ENCODE results near the gene SPATA31E1.
"Not testable (repeated sequence)": the region's sequence is repeated elsewhere in the genome, so short reads cannot be mapped to it uniquely, and the experiment has no call there.

SPATA31E1 gene

GRCh38 chr9:87844506-87844905 lies 38.2 kb upstream of the SPATA31E1 start:
- no peak for TF ChIP-seq CTCF (conservative IDR thresholded peaks at IDR 0.05; ENCODE audit: low read depth)
- no peak overlapping the region for H3K27ac ChIP-seq
- DNase-seq (ENCODE audit: low spot score), result no peak
- ChIA-PET CTCF (interaction anchor here (0.5 to 0.6 kb wide), 3 partner anchors 481 to 1641 kb away, joined by 3 to 4 read pairs (median 4); no protein-coding TSS in a partner anchor), POLR2A (ENCODE audit: low non-redundant PET) (no interaction called here)

- H3K27ac ChIP-seq; POLR2A ChIA-PET (ENCODE audit: low non-redundant PET); DNase-seq (ENCODE audit: low spot score): not testable (repeated sequence)
- CTCF ChIA-PET, result interaction anchor here (0.6 kb wide), 2 partner anchors 21 to 932 kb away, joined by 3 to 9 read pairs; no protein-coding TSS in a partner anchor
Observed at GRCh38 chr9:87847817-87848216, 34.9 kb upstream of the SPATA31E1 start.

GRCh38 chr9:87849144-87849758 lies 33.4 kb upstream of the SPATA31E1 start:
- no peak overlapping the region for H3K27ac ChIP-seq
- ChIA-PET POLR2A (ENCODE audit: low non-redundant PET) (no interaction called here), CTCF (interaction anchor here (0.6 kb wide), 1 partner anchor 34 kb away, joined by 3 read pairs; no protein-coding TSS in a partner anchor)
- no peak for DNase-seq (ENCODE audit: low spot score)
- no peak for TF ChIP-seq CTCF (conservative IDR thresholded peaks at IDR 0.05; ENCODE audit: low read depth)

GRCh38 chr9:87850391-87850790 lies 32.3 kb upstream of the SPATA31E1 start:
- DNase-seq (ENCODE audit: low spot score), result peak; percentile 29
- POLR2A ChIA-PET (ENCODE audit: low non-redundant PET), result no interaction called here
- no peak overlapping the region for H3K27ac ChIP-seq
- no peak for TF ChIP-seq CTCF (conservative IDR thresholded peaks at IDR 0.05; ENCODE audit: low read depth)
- CTCF ChIA-PET, result no interaction called here

- DNase-seq (ENCODE audit: low spot score); H3K27ac ChIP-seq; CTCF ChIA-PET: not testable (repeated sequence)
- POLR2A ChIA-PET (ENCODE audit: low non-redundant PET), result interaction anchor here (1.1 kb wide), 1 partner anchor 12 kb away, joined by 5 read pairs; no protein-coding TSS in a partner anchor
Observed at GRCh38 chr9:87851186-87851585, 31.5 kb upstream of the SPATA31E1 start.

GRCh38 chr9:87853302-87853701 lies 29.4 kb upstream of the SPATA31E1 start:
- ChIA-PET POLR2A (ENCODE audit: low non-redundant PET) (no interaction called here), CTCF (interaction anchor here (0.7 to 1.0 kb wide), 2 partner anchors 17 to 31 kb away, joined by 3 to 6 read pairs; no protein-coding TSS in a partner anchor)
- no peak for TF ChIP-seq CTCF (conservative IDR thresholded peaks at IDR 0.05; ENCODE audit: low read depth)
- H3K27ac ChIP-seq, result no peak overlapping the region
- DNase-seq (ENCODE audit: low spot score), result no peak

- DNase-seq (ENCODE audit: low spot score), result no peak
- no peak for TF ChIP-seq CTCF (conservative IDR thresholded peaks at IDR 0.05; ENCODE audit: low read depth)
- POLR2A ChIA-PET (ENCODE audit: low non-redundant PET), result no interaction called here
- H3K27ac ChIP-seq, result no peak overlapping the region
- CTCF ChIA-PET, result interaction anchor here (0.7 to 1.0 kb wide), 3 partner anchors 18 to 30 kb away, joined by 3 to 6 read pairs (median 4); no protein-coding TSS in a partner anchor
Observed at GRCh38 chr9:87853876-87854579, 28.6 kb upstream of the SPATA31E1 start.

Measured in RWPE1 (cell line).